ENCODE data around the gene IMP3. TPM values are rescaled to one million over a fixed set of nuclear protein-coding genes. Genes with fewer than 3 reads are reported as not detected.

IMP3 gene
- total and polyA plus RNA-seq, 4 donors: 45.2 to 94.8 (median 69.6) TPM

DNA sequence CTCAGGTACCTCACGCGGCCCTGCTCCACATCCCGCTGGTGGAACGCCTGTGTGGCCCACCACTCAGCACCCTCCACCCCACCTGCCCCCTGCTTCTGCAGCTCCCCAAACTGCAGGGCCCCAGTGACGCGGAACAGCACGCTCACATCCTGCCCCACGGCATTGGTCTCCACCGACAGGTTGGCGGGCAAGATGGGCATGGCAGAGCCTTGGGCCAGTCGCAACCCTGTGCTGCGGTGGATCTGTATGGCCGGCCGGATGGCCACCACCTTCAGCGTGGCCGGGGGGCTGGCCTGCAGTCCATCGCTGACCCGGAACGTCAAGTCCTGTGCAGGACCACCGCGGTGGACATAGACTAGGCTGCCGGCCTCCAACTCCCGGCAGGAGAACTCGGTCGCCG, 48.8 kb upstream of the IMP3 start:
- no peaks in the 10 kb centered on the region for H3K4me1 ChIP-seq (ENCODE audit: control insufficient read depth in 4 of 4, insufficient read depth in 4 of 4, low read length in 3 of 4)
- no peak overlapping the region for H3K4me3 ChIP-seq (ENCODE audit: low read depth in 1 of 3, low read length in 3 of 3)
- no peaks in the 10 kb centered on the region for H3K9me3 ChIP-seq (ENCODE audit: control insufficient read depth in 4 of 4, low read length in 3 of 4)
- WGBS: 96% methylated on average over 26 of the region's 26 CpGs
- no peak for DNase-seq (ENCODE audit: low spot score)
- no peak overlapping the region for H3K27ac ChIP-seq (ENCODE audit: low read depth in 1 of 2, low read length in 2 of 2)
- no peak overlapping the region for H3K9ac ChIP-seq (ENCODE audit: low read depth in 1 of 2, low read length in 2 of 2)
- peaks cover 0 to 2% (median 0%) of the 10 kb centered on the region in 4 donors for H3K36me3 ChIP-seq (ENCODE audit: control insufficient read depth in 4 of 4, insufficient read depth in 3 of 4, low read depth in 1 of 4, low read length in 3 of 4)
- TF ChIP-seq RAD21 (IDR thresholded peaks at IDR 0.05) (no peak), FOXA1 (IDR thresholded peaks at IDR 0.05) (no peak), EGR1 (IDR thresholded peaks at IDR 0.05; ENCODE audit: low read depth in 2 of 2) (no peak), TAF1 (conservative IDR thresholded peaks at IDR 0.05) (no peak), RXRA (IDR thresholded peaks at IDR 0.05) (no peak), NR2F2 (IDR thresholded peaks at IDR 0.05) (no peak)
- TF ChIP-seq, protein P1, sequence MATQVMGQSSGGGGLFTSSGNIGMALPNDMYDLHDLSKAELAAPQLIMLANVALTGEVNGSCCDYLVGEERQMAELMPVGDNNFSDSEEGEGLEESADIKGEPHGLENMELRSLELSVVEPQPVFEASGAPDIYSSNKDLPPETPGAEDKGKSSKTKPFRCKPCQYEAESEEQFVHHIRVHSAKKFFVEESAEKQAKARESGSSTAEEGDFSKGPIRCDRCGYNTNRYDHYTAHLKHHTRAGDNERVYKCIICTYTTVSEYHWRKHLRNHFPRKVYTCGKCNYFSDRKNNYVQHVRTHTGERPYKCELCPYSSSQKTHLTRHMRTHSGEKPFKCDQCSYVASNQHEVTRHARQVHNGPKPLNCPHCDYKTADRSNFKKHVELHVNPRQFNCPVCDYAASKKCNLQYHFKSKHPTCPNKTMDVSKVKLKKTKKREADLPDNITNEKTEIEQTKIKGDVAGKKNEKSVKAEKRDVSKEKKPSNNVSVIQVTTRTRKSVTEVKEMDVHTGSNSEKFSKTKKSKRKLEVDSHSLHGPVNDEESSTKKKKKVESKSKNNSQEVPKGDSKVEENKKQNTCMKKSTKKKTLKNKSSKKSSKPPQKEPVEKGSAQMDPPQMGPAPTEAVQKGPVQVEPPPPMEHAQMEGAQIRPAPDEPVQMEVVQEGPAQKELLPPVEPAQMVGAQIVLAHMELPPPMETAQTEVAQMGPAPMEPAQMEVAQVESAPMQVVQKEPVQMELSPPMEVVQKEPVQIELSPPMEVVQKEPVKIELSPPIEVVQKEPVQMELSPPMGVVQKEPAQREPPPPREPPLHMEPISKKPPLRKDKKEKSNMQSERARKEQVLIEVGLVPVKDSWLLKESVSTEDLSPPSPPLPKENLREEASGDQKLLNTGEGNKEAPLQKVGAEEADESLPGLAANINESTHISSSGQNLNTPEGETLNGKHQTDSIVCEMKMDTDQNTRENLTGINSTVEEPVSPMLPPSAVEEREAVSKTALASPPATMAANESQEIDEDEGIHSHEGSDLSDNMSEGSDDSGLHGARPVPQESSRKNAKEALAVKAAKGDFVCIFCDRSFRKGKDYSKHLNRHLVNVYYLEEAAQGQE (IDR thresholded peaks at IDR 0.05): no peak
- no peaks in the 10 kb centered on the region for H3K27me3 ChIP-seq (ENCODE audit: control insufficient read depth in 4 of 4, insufficient read depth in 4 of 4, low read length in 3 of 4)

DNA sequence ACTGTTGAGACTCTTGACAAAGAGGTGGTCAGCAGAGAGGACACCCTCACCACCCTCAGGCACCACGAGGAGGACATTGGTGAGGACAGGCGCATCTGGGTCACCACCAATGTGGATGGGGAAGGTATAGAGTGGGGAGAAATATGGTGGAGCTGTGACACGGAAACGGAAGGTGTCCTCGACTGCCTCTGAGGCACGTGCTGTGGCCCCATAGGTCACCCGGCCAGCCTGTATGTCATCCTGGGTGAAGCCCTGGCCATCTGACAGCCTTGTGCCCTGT, 48.2 kb upstream of the IMP3 start:
- Histone ChIP-seq H3K36me3 (ENCODE audit: control insufficient read depth in 4 of 4, insufficient read depth in 3 of 4, low read depth in 1 of 4, low read length in 3 of 4) (no peaks in the 10 kb centered on the region), H3K27me3 (ENCODE audit: control insufficient read depth in 4 of 4, insufficient read depth in 4 of 4, low read length in 3 of 4) (no peaks in the 10 kb centered on the region), H3K9me3 (ENCODE audit: control insufficient read depth in 4 of 4, low read length in 3 of 4) (no peaks in the 10 kb centered on the region), H3K4me1 (ENCODE audit: control insufficient read depth in 4 of 4, insufficient read depth in 4 of 4, low read length in 3 of 4) (peaks cover 1 to 4% (median 3%) of the 10 kb centered on the region in 4 donors), H3K27ac (ENCODE audit: low read depth in 1 of 2, low read length in 2 of 2) (no peak overlapping the region), H3K4me3 (ENCODE audit: low read depth in 1 of 3, low read length in 3 of 3) (no peak overlapping the region), H3K9ac (ENCODE audit: low read depth in 1 of 2, low read length in 2 of 2) (no peak overlapping the region)
- TF ChIP-seq, protein P2, sequence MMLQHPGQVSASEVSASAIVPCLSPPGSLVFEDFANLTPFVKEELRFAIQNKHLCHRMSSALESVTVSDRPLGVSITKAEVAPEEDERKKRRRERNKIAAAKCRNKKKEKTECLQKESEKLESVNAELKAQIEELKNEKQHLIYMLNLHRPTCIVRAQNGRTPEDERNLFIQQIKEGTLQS (IDR thresholded peaks at IDR 0.05): no peak
- TF ChIP-seq HNF4G (IDR thresholded peaks at IDR 0.05): no peak
- no peak for TF ChIP-seq EGR1 (IDR thresholded peaks at IDR 0.05; ENCODE audit: low read depth in 2 of 2)
- TF ChIP-seq JUND (IDR thresholded peaks at IDR 0.05): no peak
- no peak for TF ChIP-seq FOXA1 (IDR thresholded peaks at IDR 0.05)
- TF ChIP-seq HNF4A (conservative IDR thresholded peaks at IDR 0.05): no peak
- no peak for TF ChIP-seq RAD21 (IDR thresholded peaks at IDR 0.05)
- TF ChIP-seq RXRA (IDR thresholded peaks at IDR 0.05): no peak
- no peak for TF ChIP-seq FOXA2 (IDR thresholded peaks at IDR 0.05)
- no peak for TF ChIP-seq GABPA (IDR thresholded peaks at IDR 0.05 in 1 of 2, conservative IDR thresholded peaks at IDR 0.05 in 1 of 2)
- TF ChIP-seq, protein P3, sequence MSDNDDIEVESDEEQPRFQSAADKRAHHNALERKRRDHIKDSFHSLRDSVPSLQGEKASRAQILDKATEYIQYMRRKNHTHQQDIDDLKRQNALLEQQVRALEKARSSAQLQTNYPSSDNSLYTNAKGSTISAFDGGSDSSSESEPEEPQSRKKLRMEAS (IDR thresholded peaks at IDR 0.05): no peak
- no peak for TF ChIP-seq TAF1 (conservative IDR thresholded peaks at IDR 0.05)
- TF ChIP-seq, protein P4, sequence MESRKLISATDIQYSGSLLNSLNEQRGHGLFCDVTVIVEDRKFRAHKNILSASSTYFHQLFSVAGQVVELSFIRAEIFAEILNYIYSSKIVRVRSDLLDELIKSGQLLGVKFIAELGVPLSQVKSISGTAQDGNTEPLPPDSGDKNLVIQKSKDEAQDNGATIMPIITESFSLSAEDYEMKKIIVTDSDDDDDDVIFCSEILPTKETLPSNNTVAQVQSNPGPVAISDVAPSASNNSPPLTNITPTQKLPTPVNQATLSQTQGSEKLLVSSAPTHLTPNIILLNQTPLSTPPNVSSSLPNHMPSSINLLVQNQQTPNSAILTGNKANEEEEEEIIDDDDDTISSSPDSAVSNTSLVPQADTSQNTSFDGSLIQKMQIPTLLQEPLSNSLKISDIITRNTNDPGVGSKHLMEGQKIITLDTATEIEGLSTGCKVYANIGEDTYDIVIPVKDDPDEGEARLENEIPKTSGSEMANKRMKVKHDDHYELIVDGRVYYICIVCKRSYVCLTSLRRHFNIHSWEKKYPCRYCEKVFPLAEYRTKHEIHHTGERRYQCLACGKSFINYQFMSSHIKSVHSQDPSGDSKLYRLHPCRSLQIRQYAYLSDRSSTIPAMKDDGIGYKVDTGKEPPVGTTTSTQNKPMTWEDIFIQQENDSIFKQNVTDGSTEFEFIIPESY (IDR thresholded peaks at IDR 0.05): no peak
- no peak for TF ChIP-seq NR2F2 (IDR thresholded peaks at IDR 0.05)
- no peak for TF ChIP-seq YY1 (IDR thresholded peaks at IDR 0.05)
- TF ChIP-seq, protein P5, sequence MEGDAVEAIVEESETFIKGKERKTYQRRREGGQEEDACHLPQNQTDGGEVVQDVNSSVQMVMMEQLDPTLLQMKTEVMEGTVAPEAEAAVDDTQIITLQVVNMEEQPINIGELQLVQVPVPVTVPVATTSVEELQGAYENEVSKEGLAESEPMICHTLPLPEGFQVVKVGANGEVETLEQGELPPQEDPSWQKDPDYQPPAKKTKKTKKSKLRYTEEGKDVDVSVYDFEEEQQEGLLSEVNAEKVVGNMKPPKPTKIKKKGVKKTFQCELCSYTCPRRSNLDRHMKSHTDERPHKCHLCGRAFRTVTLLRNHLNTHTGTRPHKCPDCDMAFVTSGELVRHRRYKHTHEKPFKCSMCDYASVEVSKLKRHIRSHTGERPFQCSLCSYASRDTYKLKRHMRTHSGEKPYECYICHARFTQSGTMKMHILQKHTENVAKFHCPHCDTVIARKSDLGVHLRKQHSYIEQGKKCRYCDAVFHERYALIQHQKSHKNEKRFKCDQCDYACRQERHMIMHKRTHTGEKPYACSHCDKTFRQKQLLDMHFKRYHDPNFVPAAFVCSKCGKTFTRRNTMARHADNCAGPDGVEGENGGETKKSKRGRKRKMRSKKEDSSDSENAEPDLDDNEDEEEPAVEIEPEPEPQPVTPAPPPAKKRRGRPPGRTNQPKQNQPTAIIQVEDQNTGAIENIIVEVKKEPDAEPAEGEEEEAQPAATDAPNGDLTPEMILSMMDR (IDR thresholded peaks at IDR 0.05; ENCODE audit: low read depth, low read length, missing input control): no peak
- TF ChIP-seq, protein P1 (IDR thresholded peaks at IDR 0.05): no peak
- TF ChIP-seq SP1 (IDR thresholded peaks at IDR 0.05): no peak
- DNase-seq (ENCODE audit: low spot score): no peak
- 91% methylated on average over 7 of the region's 7 CpGs for WGBS
